NK-92 treated with Interleukin-12 subunit alpha and Interleukin-12 subunit beta, amount 100 ng/mL, for 24 hours (cell line): ENCODE measurements around the gene RBPJL.

Source experiments
- DNase-seq: peaks from one replicate; lab custom pipeline; 2025; lab: John Stamatoyannopoulos, UW

RBPJL gene

DNA sequence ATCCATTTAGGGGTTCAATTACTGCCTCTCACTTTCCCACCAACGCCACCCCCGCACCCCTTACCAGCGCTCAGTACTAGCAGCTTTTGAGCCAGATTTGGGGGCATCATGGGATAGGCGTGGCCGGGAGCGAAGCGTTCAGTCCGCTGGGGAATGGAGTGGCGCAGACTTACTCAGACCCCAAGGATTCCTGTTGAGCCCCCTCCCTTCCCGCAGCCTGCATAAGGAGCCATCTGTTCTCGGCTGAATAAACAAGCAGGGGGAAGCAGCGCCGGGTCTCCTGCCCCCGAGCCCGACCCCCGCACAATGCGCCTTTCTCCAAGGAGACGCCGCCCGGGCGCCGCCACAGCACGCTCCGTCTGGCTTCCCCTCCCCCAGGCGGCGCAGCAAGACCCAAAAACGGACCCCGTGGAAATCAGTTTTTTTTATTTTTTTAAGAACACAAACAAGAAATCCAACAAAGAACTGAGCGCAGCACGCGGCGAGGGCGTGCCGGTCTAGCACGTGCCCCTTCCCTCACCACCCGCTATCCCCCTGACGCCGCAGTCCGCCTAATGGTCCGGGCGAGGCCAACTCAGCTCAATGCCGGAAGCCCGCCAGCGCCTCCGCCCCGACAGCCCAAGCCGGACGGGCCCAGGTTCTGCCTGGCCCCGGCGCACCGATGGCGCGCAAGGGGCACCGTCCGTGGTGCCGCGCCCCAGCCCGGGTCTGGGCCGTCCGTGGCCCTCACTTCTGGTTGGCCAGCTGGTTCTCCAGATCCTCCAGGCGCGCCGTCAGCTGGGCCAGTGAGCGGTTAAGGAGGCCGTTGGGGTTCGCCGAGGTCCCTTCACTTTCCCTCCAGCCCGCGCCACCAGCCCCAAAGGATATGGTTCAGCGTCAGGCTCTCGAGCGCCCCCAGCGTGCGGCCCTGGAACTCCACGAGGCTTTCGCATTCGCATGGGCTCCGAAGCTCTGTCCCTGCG is 13.3 kb upstream of the RBPJL start:
- DNase-seq: no peak

DNA sequence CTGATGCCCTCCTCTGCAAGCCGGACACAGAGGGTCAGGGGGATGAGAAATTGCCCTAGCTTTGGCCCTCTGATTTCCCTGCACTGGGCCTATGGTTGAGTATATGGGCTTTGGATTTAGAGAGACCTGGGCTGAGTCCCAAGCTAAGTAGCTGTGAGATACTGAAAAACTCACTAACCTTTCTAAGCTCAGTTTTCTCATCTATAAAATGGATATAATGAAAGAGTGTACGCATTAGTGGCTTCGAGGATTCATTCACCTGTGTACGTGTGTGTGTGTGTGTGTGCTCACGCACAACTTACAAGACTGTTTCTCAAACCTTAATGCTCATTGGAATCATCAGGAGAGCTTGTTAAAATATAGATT is 12.7 kb upstream of the RBPJL start:
- DNase-seq: no peak

- DNase-seq: no peak
Measured at GRCh38 chr20:45294659-45295058, 12.0 kb upstream of the RBPJL start.

- no peak for DNase-seq
Measured at GRCh38 chr20:45297786-45298497, 8.7 kb upstream of the RBPJL start.

- DNase-seq: no peak
Measured at GRCh38 chr20:45299786-45300185, 6.9 kb upstream of the RBPJL start.

DNA sequence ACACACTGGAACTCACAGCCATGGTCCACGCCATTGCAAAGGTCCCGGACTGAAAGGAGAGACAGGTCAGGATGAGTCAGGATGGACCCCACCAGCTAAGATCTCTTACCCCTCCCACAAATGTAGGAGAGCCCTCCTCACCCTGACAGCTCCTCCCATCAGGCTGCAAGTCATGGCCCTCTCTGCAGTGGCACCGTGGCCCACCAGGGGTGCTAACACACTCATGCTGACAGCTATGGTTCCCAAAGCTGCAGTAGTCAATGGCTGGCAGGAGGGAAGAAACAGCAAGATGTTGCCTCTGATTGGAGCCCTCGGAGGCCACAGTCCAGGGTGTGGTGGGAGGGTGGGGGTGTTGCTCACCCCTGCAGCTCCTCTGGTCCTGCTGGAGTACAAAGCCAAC is 5.7 kb upstream of the RBPJL start:
- DNase-seq: no peak

DNA sequence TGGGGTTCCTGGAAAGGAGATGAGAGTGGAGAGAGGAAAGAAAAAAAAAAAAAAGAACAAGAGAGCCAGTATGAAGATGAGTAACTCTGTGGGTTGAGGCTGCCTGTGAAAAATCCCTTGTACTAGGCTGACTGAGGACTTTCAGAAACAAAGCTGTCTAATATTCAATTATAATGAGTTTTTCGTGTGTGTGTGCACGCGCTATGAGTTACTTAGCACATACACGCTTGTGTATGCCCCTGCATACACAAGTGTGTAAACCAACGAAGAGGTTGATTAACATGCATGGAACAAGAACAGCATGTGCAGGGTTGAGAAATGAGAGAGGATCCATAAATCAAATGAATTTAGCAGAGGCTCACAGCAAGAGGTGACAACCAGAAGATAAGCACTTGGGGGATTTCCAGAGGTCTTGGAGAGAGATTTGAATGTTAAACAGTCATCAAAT is 4.8 kb upstream of the RBPJL start:
- DNase-seq: no peak

DNA sequence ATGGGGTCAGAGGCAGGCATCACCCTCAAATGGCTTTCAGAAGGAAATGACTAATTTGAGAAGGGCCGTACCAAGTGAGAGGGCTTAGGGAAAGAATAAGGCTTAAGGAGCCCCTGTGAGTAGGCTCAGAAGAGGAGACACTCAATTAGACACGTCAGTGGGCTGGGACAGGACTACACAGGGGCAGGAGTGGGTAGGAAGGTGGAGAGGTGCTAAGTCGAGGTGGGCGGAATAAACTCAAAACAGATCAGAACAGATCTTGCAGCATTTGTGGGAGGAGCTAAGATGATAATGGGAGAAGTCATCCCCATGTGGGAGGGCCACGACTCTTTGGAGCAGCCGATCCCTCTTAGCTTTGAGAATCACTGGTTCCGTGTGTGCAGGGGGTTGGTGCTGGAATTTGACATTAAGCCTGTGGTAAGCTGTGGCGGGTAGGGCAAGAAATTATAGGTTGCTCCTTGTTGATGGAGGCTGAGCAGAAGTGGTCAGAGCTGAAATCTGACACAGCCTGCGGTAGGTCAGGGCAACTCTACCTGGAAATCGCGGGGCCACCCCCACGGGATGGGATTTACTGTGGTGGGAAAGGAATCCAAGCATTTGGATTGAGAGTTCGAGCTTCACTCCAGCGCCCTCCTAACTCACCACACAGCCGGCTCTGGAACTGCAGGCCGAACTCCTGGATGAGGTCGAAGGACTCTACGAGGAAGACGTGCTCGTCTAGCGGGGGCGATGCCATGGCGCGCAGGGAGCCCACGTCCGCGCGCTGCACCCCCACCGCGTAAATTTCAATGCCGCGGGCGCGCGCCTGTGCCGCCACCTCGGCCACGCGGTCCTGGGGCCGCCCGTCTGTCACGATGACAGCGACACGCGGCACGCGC is 2.8 kb upstream of the RBPJL start:
- DNase-seq: no peak

DNA sequence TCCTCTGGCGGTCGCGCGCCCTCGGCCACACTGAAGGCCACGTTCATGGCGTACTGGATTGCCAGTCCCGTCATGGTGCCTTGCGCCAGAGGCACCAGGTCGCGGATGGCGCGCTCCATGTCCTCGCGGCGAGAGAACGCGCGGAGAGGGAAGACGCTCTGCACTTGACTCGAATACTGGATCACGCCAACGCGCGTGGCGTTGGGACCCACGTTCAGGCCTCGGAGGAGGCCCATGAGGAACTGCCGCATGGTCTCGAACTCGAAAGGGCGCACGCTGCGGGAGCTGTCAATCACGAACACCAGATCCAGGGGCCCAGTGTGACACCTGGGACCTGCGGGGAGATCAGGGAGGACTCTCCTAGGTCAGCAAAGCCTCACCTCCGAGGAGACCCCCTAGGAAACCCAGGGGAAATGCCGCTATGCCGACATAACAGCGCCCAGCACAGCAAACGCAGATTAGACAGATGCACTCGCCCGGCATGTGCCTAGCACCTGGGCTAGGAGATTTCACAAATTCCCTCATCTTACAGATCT is 2.1 kb upstream of the RBPJL start:
- DNase-seq: no peak

DNA sequence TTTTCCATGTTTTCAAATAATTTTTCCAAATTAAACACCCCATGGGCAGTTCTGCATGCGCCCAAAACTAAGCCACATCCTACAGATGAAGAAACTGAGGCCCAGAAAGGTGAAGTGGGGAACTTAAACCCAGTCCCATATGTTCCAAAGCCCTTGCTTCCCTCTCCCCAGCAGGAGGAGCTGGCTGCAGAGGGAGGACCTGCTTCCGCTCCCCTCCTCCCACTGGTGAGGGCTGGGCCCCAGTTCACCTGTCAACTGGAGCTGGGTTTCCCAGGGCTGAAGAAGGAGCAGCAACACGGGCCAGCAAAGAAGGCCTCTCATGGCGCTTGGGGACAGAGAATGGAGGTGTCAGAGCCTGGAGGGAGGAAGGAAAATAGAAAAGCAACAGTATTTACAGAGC is 1.4 kb upstream of the RBPJL start:
- no peak for DNase-seq

DNA sequence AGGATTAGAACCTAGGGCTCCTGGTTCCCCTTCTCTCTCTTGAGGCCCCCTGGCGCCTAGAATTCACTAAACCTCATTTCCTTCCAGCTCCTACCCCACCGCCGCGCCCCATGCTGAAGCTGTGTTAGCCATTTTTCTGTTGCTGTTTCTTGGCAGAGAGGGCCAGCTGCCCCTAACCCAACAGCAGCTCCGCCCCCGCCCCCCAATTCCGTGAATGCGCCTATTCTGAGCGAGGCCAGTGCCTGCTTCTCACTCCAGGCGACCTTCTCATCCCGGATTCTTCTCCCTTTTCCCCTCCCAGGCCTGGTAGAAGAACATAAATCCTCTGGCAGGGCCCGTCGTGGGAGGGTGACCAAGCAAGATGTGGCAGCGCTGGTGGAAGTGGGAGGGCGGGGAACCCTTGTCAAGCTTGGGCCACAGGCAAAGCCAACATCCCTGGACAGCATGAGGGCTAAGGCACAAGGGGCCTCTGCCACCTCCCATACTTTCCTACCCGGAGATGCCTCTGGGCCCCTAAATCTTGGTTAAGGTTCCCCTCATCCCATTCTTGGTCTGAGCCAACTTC is 518 bp downstream of the RBPJL start:
- DNase-seq: no peak

GRCh38 chr20:45308117-45308778 is 1.6 kb downstream of the RBPJL start, which contains the start of gene MATN4:
Gene MATN4 (minus strand): TSS chr20:45308299. CDS start chr20:45305582, 2,717 bp downstream.
- no peak for DNase-seq

GRCh38 chr20:45309075-45309474 is 2.4 kb downstream of the RBPJL start:
- no peak for DNase-seq

- DNase-seq: no peak
Measured at GRCh38 chr20:45311589-45312211, 5.1 kb downstream of the RBPJL start.

DNA sequence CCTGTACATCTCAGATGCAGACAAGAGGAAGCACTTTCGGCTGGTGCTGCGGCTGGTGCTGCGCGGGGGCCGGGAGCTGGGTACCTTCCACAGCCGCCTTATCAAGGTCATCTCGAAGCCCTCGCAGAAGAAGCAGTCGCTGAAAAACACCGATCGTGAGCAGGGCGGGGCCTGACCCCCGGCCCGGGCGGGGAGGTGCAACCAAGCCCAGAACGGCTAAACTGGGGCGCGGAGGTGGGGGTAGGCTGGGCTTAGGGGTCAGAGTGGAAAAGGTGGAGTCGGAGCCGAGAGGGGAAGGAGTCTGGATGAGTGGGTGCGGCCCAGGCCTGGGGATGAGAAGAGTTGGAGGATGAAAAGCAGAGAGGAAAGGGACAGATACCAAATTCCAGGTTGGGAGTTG is 5.6 kb downstream of the RBPJL start:
- DNase-seq: no peak

GRCh38 chr20:45313065-45313695 is 6.5 kb downstream of the RBPJL start:
- no peak for DNase-seq

DNA sequence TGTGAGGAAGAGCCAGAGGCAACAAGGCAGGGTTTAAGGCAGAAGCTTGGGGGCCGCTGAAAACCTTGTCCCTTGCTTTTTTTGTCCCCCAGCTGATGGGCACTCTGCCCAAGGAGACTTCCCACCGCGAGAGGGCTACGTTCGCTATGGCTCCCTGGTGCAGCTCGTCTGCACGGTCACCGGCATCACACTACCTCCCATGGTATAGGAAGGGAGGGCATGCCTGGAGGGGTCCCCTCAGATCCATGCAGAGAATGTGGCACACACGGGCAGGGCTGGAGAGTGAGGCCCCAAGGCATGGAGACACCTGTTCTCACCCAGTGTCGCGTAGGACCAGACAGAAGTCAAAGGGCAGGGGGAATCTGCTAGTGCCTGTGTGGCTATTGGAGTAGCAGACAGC is 7.3 kb downstream of the RBPJL start:
- no peak for DNase-seq

DNA sequence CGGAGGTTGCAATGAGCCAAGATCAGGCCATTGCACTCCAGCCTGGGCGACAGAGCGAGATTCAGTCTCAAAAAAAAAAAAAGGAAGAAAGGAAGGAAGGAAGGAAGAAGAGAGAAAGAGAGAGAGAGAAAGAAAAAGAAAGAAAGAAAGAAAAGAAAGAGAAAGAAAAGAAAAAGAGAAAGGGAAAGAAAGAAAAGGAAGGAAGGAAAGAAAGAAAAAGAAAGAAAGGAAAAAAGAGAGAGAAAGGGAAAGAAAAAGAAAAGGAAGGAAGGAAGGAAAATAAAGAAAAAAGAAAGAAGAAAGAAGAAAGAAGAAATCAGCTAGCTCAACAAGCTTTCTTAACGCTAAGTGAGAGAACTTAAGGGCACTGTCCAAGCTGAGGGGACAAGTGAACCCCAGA is 9.0 kb downstream of the RBPJL start:
- no peak for DNase-seq

DNA sequence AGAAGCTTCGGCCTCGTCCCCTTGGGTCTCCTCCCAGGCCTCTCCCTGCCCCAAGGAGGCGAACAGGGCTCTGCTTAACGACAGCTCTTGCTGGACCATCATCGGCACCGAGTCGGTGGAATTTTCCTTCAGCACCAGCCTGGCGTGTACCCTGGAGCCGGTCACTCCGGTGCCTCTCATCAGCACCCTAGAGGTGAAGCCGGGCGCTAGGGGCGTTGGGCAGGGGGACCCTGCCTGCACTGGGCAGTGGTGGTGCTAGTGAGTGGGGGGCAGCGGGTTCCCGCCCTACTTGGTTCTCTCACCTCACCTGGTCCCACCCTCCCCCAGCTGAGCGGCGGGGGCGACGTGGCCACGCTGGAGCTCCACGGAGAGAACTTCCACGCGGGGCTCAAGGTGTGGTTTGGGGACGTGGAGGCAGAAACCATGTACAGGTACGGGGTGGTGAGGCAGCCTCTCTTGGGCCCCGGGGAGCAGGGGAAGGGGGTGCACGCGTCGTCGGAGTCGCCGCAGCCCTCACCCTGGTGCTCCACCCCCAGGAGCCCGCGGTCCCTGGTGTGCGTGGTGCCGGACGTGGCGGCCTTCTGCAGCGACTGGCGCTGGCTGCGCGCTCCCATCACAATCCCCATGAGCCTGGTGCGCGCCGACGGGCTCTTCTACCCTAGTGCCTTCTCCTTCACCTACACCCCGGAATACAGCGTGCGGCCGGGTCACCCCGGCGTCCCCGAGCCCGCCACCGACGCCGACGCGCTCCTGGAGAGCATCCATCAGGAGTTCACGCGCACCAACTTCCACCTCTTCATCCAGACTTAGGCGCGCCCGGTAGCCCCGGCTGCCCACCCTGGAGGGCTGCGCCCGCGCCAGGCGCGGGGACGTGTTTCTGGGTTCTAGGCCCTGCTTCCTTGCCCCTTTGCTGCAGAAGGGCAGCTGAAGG is 9.8 kb downstream of the RBPJL start:
- DNase-seq: no peak
